Activated T-cell treated with anti-CD3 and anti-CD28 coated beads, Interleukin-2, amount 50 U/mL, for 72 hours (primary cell): ENCODE data around the gene SMU1. TPM values are rescaled to one million over a fixed set of nuclear protein-coding genes. Genes with fewer than 3 reads are reported as not detected.
A peak's percentile ranks its signal among the peaks of the same experiment; 100 is the strongest.

Experiments
- ATAC-seq, 2 donors: fragments of 150-1000 bp; cut with Tn5 transposase; replicated peaks in 1 of 2; 2 replicates each; pipeline ENCODE4 v1.10.0; 2021; ENCODE audit warnings: moderate library complexity in 2 of 2, mild to moderate bottlenecking in 1 of 2
- DNase-seq, 2 donors: peaks; one replicate each; pipeline ENCODE4 v3.0.0; 2021 to 2022; ENCODE audit warnings: mixed read lengths in 1 of 2
- H3K27ac Mint-ChIP-seq: one replicate; pipeline ENCODE4 v1.8.0; 2022; ENCODE audit warnings: mild to moderate bottlenecking, moderate library complexity, mixed read lengths
- H3K27me3 Mint-ChIP-seq: one replicate; pipeline ENCODE4 v1.8.0; 2022; ENCODE audit warnings: low read depth, mixed read lengths
- H3K36me3 Mint-ChIP-seq, 2 donors: one replicate each; pipeline ENCODE4 v1.8.0; 2022; ENCODE audit warnings: mixed read lengths in 2 of 2, mild to moderate bottlenecking in 1 of 2; ENCODE audit not compliant: insufficient read depth in 2 of 2
- H3K4me1 Mint-ChIP-seq: one replicate; pipeline ENCODE4 v1.8.0; 2022; ENCODE audit warnings: low read depth, mixed read lengths
- H3K4me3 Mint-ChIP-seq, 2 donors: one replicate each; pipeline ENCODE4 v1.8.0; 2022; ENCODE audit warnings: mild to moderate bottlenecking in 2 of 2, mixed read lengths in 2 of 2, moderate library complexity in 2 of 2
- H3K9me3 Mint-ChIP-seq, 2 donors: one replicate each; pipeline ENCODE4 v1.8.0; 2022; ENCODE audit warnings: mixed read lengths in 2 of 2
- total RNA-seq, 2 donors: library from RNA; stranded (reverse); gene quantifications; one replicate each; pipeline ENCODE4 v1.2.3, GENCODE V29; 2022

Gene SMU1
- total RNA-seq = 10 to 100 TPM; 23.4 to 27.6 TPM

DNA sequence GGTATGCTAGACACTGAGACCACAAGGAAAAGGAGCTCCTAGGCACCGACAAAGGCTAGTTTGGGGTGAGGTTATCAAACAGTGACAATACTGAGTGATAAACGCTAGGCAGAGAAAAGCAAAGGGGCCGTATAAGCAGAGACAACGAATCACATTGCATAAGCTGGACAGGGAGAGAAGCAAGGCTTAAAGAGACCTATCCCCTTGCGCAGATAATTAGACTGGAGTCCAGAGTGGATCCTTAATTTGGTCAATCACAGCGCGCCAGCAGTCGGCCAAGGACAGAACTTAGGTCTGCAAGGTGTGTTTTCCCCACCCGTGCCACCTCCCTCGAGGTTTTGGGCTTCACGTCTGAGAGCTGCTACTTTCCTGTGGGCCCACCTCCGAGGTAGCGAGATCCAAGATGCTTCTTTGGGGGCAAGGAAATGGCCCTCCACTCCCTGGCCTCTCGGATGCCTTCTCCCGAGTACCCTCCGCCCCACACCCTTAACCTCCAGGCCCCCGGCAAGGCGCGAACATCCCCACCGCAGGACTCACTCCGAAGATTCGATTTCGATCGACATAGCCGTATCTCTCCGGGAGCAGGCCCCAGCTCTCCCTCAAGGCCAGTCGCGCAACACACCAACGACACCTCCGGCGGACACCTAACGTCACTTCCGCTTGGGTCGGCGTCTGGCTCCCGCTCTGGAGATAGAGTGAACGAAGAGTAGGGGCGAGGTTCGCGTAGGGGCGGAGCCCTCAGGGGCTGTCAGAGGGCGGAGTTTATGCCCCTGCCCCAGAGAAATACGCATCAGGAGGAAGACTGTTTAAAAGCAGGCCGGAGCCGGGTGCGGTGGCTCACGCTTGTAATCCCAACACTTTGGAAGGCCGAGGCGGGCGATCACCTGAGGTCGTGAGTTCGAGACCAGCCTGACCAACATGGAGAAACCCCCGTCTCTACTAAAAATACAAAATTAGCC, at the start of gene SMU1:
Gene SMU1 (minus strand): TSS at position 629 of the 959 bp plus-strand sequence. CDS start 66 bp downstream, at position 563.
- Mint-ChIP-seq H3K4me1 (peaks cover 68% of the 10 kb centered on the region), H3K9me3 (no peaks in the 10 kb centered on the region)

DNA sequence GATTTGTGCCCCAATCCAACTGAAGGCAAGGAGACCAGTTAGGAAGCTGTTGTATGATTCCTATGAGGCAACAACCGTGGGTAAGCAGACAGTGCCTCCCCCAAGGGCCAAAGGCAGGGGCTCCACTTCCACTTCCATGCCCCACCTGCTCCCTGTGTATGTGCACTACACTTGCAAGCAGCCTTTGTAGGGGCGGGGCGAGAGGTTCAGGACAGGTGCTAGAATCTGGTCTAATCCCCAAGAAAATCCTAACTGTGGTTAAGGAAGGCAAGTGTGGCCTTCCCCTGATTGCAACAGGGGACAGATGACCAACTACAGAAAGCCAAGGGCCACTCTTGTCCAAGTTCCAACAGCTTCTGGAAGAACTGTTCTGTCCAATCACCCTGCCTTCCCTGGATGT, 49.0 kb upstream of the SMU1 start:
- H3K9me3 Mint-ChIP-seq = no peaks in the 10 kb centered on the region
- DNase-seq (no peak), ATAC-seq (no peak)
- H3K4me1 Mint-ChIP-seq = peaks cover 17% of the 10 kb centered on the region
- no peak overlapping the region for H3K4me3 Mint-ChIP-seq
- no peak overlapping the region for H3K27ac Mint-ChIP-seq
- H3K27me3 Mint-ChIP-seq = no peaks in the 10 kb centered on the region
- H3K36me3 Mint-ChIP-seq = peaks cover 8 to 41% of the 10 kb centered on the region in 2 donors

More for the DNA sequence above, at the start of gene SMU1:
- Mint-ChIP-seq H3K4me3 (peak within 1 kb of the TSS; percentile 97 to 99), H3K27ac (peak within 1 kb of the TSS; percentile 97), H3K27me3 (no peaks in the 10 kb centered on the region), H3K36me3 (peaks cover 5 to 19% of the 10 kb centered on the region in 2 donors)
- peak; percentile 95 to 96 for ATAC-seq
- DNase-seq = peak; percentile 96 to 97

GRCh38 chr9:33124751-33125381, 48.4 kb upstream of the SMU1 start:
- Mint-ChIP-seq H3K4me3 (no peak overlapping the region), H3K36me3 (peaks cover 8 to 41% of the 10 kb centered on the region in 2 donors), H3K4me1 (peaks cover 15% of the 10 kb centered on the region), H3K27ac (peak overlapping the region; percentile 8), H3K27me3 (no peaks in the 10 kb centered on the region), H3K9me3 (no peaks in the 10 kb centered on the region)
- DNase-seq (no peak), ATAC-seq (no peak)

GRCh38 chr9:33124046-33124445, 47.6 kb upstream of the SMU1 start:
- H3K36me3 Mint-ChIP-seq = peaks cover 6 to 37% of the 10 kb centered on the region in 2 donors
- H3K4me1 Mint-ChIP-seq = peaks cover 14% of the 10 kb centered on the region
- no peak overlapping the region for H3K27ac Mint-ChIP-seq
- no peak for DNase-seq
- H3K4me3 Mint-ChIP-seq = no peak overlapping the region
- H3K27me3 Mint-ChIP-seq = no peaks in the 10 kb centered on the region
- no peaks in the 10 kb centered on the region for H3K9me3 Mint-ChIP-seq
- ATAC-seq = no peak

GRCh38 chr9:33123407-33124031, 47.0 kb upstream of the SMU1 start:
- H3K27me3 Mint-ChIP-seq = no peaks in the 10 kb centered on the region
- no peak overlapping the region for H3K27ac Mint-ChIP-seq
- no peak for ATAC-seq
- no peak for DNase-seq
- H3K36me3 Mint-ChIP-seq = peaks cover 6 to 33% of the 10 kb centered on the region in 2 donors
- H3K4me1 Mint-ChIP-seq = peaks cover 17% of the 10 kb centered on the region
- no peak overlapping the region for H3K4me3 Mint-ChIP-seq
- H3K9me3 Mint-ChIP-seq = no peaks in the 10 kb centered on the region

- peaks cover 1 to 16% of the 10 kb centered on the region in 2 donors for H3K36me3 Mint-ChIP-seq
- no peak overlapping the region for H3K27ac Mint-ChIP-seq
- ATAC-seq (no peak), DNase-seq (no peak)
- no peaks in the 10 kb centered on the region for H3K27me3 Mint-ChIP-seq
- no peaks in the 10 kb centered on the region for H3K9me3 Mint-ChIP-seq
- no peak overlapping the region for H3K4me3 Mint-ChIP-seq
- H3K4me1 Mint-ChIP-seq = peaks cover 35% of the 10 kb centered on the region
These were observed 44.1 kb upstream of the SMU1 start for GRCh38 chr9:33120620-33121019.

- DNase-seq (no peak), ATAC-seq (no peak)
- Mint-ChIP-seq H3K36me3 (peaks cover 4 to 19% of the 10 kb centered on the region in 2 donors), H3K27ac (no peak overlapping the region), H3K27me3 (no peaks in the 10 kb centered on the region), H3K4me1 (peaks cover 35% of the 10 kb centered on the region), H3K4me3 (peak overlapping the region in 1 of 2 donors; percentile 2), H3K9me3 (no peaks in the 10 kb centered on the region)
These were observed 41.3 kb upstream of the SMU1 start for GRCh38 chr9:33117796-33118195.

DNA sequence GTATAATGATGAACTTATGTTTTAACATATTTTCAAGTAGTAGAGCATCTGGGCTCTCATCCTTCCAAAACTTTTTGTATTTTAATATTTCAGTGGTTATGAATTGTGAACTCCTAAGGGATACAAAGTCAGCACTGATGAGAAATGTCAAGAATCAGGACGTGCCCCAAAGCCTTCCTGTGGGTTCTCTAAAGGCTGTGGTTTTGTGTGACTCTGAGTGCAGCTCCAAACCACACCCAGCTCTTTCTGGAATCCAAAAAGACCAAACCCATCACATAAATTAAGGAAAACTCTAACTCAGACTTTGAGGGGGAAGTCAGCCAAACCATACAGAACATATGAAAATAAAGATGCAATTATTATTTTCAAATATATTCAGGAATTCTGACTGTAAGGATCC, 40.8 kb upstream of the SMU1 start:
- Mint-ChIP-seq H3K4me3 (peak overlapping the region in 1 of 2 donors; percentile 37), H3K27me3 (no peaks in the 10 kb centered on the region), H3K27ac (peak overlapping the region; percentile 91), H3K36me3 (peaks cover 3 to 21% of the 10 kb centered on the region in 2 donors), H3K9me3 (no peaks in the 10 kb centered on the region), H3K4me1 (peaks cover 35% of the 10 kb centered on the region)
- ATAC-seq = peak in 1 of 2 donors; percentile 33
- no peak for DNase-seq

DNA sequence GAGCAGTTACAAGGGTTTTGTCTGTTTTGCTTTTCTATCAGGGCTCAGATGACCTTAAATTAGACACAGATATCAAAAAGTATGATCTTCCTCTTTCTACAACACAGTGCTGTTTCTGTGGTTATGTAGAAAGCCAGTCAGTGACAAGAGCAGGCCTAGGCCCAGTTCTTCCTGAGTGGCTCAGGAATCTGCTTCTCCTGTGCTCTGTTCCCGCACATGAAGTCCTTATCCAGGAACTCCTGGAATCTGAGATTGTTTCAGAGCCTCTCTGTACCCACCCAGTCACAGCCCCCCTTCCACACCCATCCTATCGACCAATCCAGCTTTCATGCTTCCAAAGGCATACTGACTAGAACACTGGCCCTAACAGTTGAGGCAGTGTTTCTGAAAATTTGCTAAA, 40.4 kb upstream of the SMU1 start:
- no peak for ATAC-seq
- peaks cover 3 to 21% of the 10 kb centered on the region in 2 donors for H3K36me3 Mint-ChIP-seq

GRCh38 chr9:33114746-33115145, 38.3 kb upstream of the SMU1 start:
- H3K36me3 Mint-ChIP-seq = peaks cover 4 to 13% of the 10 kb centered on the region in 2 donors
- H3K27ac Mint-ChIP-seq = no peak overlapping the region
- peaks cover 37% of the 10 kb centered on the region for H3K4me1 Mint-ChIP-seq
- DNase-seq = no peak
- H3K27me3 Mint-ChIP-seq = no peaks in the 10 kb centered on the region
- no peak for ATAC-seq
- H3K9me3 Mint-ChIP-seq = no peaks in the 10 kb centered on the region
- H3K4me3 Mint-ChIP-seq = no peak overlapping the region

More for the DNA sequence above, 40.4 kb upstream of the SMU1 start:
- peak overlapping the region; percentile 91 for H3K27ac Mint-ChIP-seq
- H3K27me3 Mint-ChIP-seq = no peaks in the 10 kb centered on the region
- no peak for DNase-seq
- H3K4me1 Mint-ChIP-seq = peaks cover 35% of the 10 kb centered on the region
- H3K4me3 Mint-ChIP-seq = no peak overlapping the region
- no peaks in the 10 kb centered on the region for H3K9me3 Mint-ChIP-seq

DNA sequence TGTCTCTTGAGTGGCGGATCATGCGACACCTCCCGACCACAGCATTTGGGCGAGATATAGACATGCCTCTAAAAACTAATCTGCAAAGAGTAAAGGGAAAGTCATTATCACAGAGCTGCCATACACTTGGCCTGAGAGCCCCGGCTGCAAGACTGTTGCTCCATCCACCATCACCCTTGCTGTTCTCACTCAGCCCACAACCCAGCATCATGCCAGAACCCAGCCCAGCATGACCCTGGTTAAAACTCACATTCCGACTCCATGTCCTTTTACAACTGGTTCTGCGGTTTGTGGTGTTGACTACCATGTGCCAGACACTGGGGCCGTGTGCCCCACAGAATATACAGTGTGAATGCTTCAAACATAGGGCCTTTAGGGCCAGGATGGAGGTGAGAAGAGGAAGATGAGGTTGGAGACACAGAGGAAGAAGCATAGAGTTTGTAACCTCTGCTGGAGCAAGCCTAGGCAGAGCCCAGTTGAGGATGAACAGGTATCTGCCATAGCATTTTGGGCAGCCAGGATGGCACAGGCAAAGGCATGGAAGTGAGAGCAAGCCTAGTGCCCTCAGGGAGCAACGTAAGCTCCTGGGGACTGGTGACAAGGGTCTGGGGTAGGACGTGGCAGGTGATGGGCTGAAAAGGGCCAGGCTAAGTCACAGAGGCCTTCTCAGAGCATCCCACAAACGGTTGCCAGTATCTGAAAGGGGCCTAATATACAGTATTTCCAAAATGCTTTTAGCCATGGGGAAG, 37.5 kb upstream of the SMU1 start:
- DNase-seq = no peak
- no peaks in the 10 kb centered on the region for H3K27me3 Mint-ChIP-seq
- H3K4me1 Mint-ChIP-seq = peaks cover 32% of the 10 kb centered on the region
- H3K9me3 Mint-ChIP-seq = no peaks in the 10 kb centered on the region
- H3K4me3 Mint-ChIP-seq = no peak overlapping the region
- no peak for ATAC-seq
- peaks cover 4 to 11% of the 10 kb centered on the region in 2 donors for H3K36me3 Mint-ChIP-seq
- peak overlapping the region; percentile 20 for H3K27ac Mint-ChIP-seq

DNA sequence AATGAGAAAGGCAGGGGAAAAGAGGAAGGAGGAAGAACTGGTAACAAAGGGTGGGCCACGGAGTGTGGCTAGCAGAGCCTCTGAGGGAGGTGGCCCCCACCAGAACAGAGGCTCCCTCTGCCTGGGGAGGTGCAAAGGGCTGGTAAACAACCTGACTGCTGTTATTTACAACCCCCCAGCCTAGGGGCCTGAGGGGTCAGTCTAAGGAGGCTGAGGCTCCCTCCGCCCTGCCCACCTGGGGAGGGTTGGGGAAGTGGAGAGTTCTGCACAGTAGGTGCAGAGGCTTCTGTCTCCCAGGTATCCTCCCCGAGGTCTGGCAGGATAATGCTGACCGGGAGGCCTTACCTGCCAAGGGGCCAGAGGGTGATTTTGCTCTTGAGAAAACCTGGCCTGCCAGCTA, 35.6 kb upstream of the SMU1 start:
- H3K27me3 Mint-ChIP-seq = no peaks in the 10 kb centered on the region
- H3K27ac Mint-ChIP-seq = no peak overlapping the region
- peaks cover 4 to 10% of the 10 kb centered on the region in 2 donors for H3K36me3 Mint-ChIP-seq
- ATAC-seq = no peak
- H3K4me1 Mint-ChIP-seq = peaks cover 15% of the 10 kb centered on the region
- H3K9me3 Mint-ChIP-seq = no peaks in the 10 kb centered on the region
- H3K4me3 Mint-ChIP-seq = no peak overlapping the region
- no peak for DNase-seq
